ENCODE data around the gene SPTBN1. TPM values are rescaled to one million over a fixed set of nuclear protein-coding genes. Genes with fewer than 3 reads are reported as not detected.

SPTBN1 gene
- total RNA-seq, 1 donor from 2014 or later = 214 TPM

GRCh38 chr2:54664238-54664786 lies 208.2 kb downstream of the SPTBN1 start:
- no peak for DNase-seq (ENCODE audit: extremely low spot score, unreplicated experiment)
- Mint-ChIP-seq H3K27me3 (no peaks in the 10 kb centered on the region), H3K4me1 (ENCODE audit: unreplicated experiment) (peaks cover 18% of the 10 kb centered on the region), H3K9me3 (no peaks in the 10 kb centered on the region), H3K36me3 (peaks cover 71% of the 10 kb centered on the region), H3K4me3 (no peak overlapping the region), H3K27ac (peak overlapping the region; percentile 9)
- no peak for TF ChIP-seq CTCF (conservative IDR thresholded peaks at IDR 0.05)

GRCh38 chr2:54665436-54665856 lies 209.3 kb downstream of the SPTBN1 start:
- TF ChIP-seq CTCF (conservative IDR thresholded peaks at IDR 0.05) = peak; percentile 79
- no peaks in the 10 kb centered on the region for H3K27me3 Mint-ChIP-seq

GRCh38 chr2:54666131-54666633 lies 210.1 kb downstream of the SPTBN1 start:
- no peaks in the 10 kb centered on the region for H3K9me3 Mint-ChIP-seq
- H3K36me3 Mint-ChIP-seq = peaks cover 74% of the 10 kb centered on the region
- no peak overlapping the region for H3K4me3 Mint-ChIP-seq
- TF ChIP-seq CTCF (conservative IDR thresholded peaks at IDR 0.05) = no peak
- peaks cover 18% of the 10 kb centered on the region for H3K4me1 Mint-ChIP-seq (ENCODE audit: unreplicated experiment)
- no peaks in the 10 kb centered on the region for H3K27me3 Mint-ChIP-seq
- no peak for DNase-seq (ENCODE audit: extremely low spot score, unreplicated experiment)
- peak overlapping the region; percentile 61 for H3K27ac Mint-ChIP-seq

More at GRCh38 chr2:54665436-54665856, 209.3 kb downstream of the SPTBN1 start:
- no peak for DNase-seq (ENCODE audit: extremely low spot score, unreplicated experiment)
- H3K4me1 Mint-ChIP-seq (ENCODE audit: unreplicated experiment) = peaks cover 18% of the 10 kb centered on the region
- H3K4me3 Mint-ChIP-seq = peak overlapping the region; percentile 21
- peak overlapping the region; percentile 32 for H3K27ac Mint-ChIP-seq
- peaks cover 69% of the 10 kb centered on the region for H3K36me3 Mint-ChIP-seq
- H3K9me3 Mint-ChIP-seq = no peaks in the 10 kb centered on the region

GRCh38 chr2:54666634-54667265 lies 210.6 kb downstream of the SPTBN1 start:
- peak overlapping the region; percentile 61 for H3K27ac Mint-ChIP-seq
- TF ChIP-seq CTCF (conservative IDR thresholded peaks at IDR 0.05) = no peak
- H3K9me3 Mint-ChIP-seq = no peaks in the 10 kb centered on the region
- no peak overlapping the region for H3K4me3 Mint-ChIP-seq
- H3K36me3 Mint-ChIP-seq = peaks cover 71% of the 10 kb centered on the region
- peaks cover 18% of the 10 kb centered on the region for H3K4me1 Mint-ChIP-seq (ENCODE audit: unreplicated experiment)
- no peaks in the 10 kb centered on the region for H3K27me3 Mint-ChIP-seq
- DNase-seq (ENCODE audit: extremely low spot score, unreplicated experiment) = no peak

- Mint-ChIP-seq H3K36me3 (peaks cover 71% of the 10 kb centered on the region), H3K4me3 (no peak overlapping the region), H3K27ac (no peak overlapping the region), H3K9me3 (no peaks in the 10 kb centered on the region), H3K4me1 (ENCODE audit: unreplicated experiment) (peaks cover 18% of the 10 kb centered on the region), H3K27me3 (no peaks in the 10 kb centered on the region)
- no peak for DNase-seq (ENCODE audit: extremely low spot score, unreplicated experiment)
- no peak for TF ChIP-seq CTCF (conservative IDR thresholded peaks at IDR 0.05)
These were observed 211.1 kb downstream of the SPTBN1 start for GRCh38 chr2:54667266-54667639.

Data from type B pancreatic cell (in vitro differentiated cells).